SU-DHL-6 (cell line): ENCODE measurements around the gene PGAP3.

ENCODE experiments used
- CTCF ChIP-seq: fragments of 200-600 bp; sonication (generic); IDR thresholded peaks from one replicate; pipeline ENCODE4 v1.5.1; 2017; ENCODE audit warnings: antibody characterized with exemption, mild to moderate bottlenecking, low read length, moderate library complexity; ENCODE audit not compliant: insufficient read depth, poor library complexity, severe bottlenecking
- EZH2phosphoT487 ChIP-seq: fragments of 200-600 bp; sonication (generic), shearing (Covaris generic); conservative IDR thresholded peaks from 2 replicates; pipeline ENCODE4 v1.6.1; 2018; ENCODE audit warnings: mild to moderate bottlenecking, antibody characterized with exemption, low read length, moderate library complexity, mixed read lengths

- TF ChIP-seq CTCF, result no peak
- TF ChIP-seq EZH2phosphoT487, result no peak
Measured at GRCh38 chr17:39702901-39703893, 15.3 kb upstream of the PGAP3 start.
